Stimulated activated CD8-positive, alpha-beta memory T cell treated with anti-CD3 and anti-CD28 coated beads, Interleukin-7, amount 100 ng/mL, for 48 hours (primary cell): ENCODE data around the gene FBXO44.
A peak's percentile ranks its signal among the peaks of the same experiment; 100 is the strongest.

Experiments used
- DNase-seq, 2 donors: peaks; one replicate each; pipeline ENCODE4 v3.0.0-alpha.2; 2020; ENCODE audit warnings: low read depth in 1 of 2; ENCODE audit errors: extremely low read depth in 1 of 2

The FBXO44 gene

DNA sequence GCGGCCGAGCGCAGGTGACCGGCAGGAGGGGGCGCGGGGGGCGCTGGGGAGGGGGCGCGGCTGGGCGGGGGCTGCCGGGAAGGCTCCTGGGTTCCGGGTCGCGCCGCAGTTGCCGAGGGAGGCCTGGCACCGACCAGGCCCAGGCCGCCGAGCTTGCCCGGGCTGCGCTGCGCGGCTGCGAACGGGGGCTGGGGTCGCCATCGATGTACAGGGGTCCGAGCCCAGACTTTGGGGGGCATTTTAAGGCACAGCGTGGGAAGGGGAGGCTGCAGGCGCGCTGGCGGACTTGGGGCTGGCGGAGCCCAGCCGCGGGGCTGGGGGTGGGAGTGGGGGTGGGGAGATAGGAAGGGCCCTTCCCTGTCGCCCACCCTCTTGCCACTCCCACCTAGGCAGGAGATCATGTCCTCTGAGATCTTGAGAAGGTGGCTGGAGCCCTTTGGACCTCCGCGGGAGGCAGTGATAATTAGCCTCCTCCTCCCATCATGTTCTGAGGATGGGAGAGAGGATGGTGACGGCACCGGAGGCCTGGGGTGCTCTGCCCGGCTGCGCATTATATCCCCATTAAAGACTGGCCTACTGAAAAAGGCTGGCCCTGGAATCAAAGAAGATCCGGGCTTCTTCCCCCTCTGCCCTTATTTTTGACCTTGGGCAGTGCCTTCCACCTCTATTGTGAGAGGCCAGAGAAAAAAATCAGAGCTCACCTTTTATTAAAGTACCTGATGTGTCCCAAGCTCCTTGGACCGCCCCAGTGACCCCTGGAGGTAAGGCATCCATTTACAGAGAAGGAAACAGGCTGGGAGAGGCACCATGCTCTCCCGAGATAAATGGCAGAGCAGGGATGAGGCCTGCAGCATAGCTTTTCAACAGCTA, 497 bp downstream of the FBXO44 start:
- no peak for DNase-seq

GRCh38 chr1:11657654-11658053, 3.0 kb downstream of the FBXO44 start:
- DNase-seq = no peak

- no peak for DNase-seq
Measured at GRCh38 chr1:11658542-11658941, 3.9 kb downstream of the FBXO44 start.

DNA sequence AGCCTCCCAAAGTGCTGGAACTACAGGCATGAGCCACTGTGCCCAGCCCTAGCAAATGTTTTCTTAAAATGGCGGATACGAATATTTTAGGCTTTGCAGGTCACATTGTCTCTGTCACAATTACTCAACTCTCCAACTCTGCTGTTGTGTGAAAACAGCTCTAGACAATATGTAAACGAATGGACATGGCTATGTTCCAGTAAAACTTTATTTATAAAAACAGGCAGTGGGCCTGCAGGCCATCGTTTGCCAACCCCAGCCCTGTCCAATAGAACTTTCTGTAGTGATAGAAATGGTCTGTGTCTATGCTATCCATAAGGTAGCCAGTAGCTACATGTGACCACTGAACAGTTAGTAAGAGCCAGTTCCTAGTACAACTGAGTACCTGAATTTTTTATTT, 5.1 kb downstream of the FBXO44 start:
- DNase-seq = no peak

DNA sequence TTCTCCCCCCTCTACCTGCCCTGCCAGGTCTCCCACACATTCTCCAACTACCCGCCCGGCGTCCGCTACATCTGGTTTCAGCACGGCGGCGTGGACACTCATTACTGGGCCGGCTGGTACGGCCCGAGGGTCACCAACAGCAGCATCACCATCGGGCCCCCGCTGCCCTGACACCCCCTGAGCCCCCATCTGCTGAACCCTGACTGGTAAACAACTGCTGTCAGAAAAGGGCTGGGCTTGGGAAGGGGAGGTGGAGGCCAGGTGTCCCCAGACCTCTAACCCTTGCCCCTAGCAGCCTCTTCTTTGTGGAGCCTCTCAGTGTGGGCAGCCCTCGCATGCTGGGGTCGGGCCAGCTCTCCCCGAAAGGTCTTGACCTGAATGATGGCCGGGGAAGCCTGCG, 6.4 kb downstream of the FBXO44 start:
- no peak for DNase-seq

GRCh38 chr1:11664336-11665065, 9.8 kb downstream of the FBXO44 start:
- DNase-seq = peak; percentile 56 to 58

DNA sequence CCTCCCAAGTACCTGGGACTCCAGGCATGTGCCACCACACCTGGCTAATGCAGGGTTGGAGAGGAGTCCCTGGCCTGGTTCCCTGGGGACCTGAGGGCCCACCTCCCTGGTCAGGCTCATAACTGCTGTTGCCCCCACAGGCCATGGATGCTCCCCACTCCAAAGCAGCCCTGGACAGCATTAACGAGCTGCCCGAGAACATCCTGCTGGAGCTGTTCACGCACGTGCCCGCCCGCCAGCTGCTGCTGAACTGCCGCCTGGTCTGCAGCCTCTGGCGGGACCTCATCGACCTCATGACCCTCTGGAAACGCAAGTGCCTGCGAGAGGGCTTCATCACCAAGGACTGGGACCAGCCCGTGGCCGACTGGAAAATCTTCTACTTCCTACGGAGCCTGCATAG, 13.8 kb downstream of the FBXO44 start:
- DNase-seq = no peak

GRCh38 chr1:11670747-11671146, 16.1 kb downstream of the FBXO44 start:
- no peak for DNase-seq

DNA sequence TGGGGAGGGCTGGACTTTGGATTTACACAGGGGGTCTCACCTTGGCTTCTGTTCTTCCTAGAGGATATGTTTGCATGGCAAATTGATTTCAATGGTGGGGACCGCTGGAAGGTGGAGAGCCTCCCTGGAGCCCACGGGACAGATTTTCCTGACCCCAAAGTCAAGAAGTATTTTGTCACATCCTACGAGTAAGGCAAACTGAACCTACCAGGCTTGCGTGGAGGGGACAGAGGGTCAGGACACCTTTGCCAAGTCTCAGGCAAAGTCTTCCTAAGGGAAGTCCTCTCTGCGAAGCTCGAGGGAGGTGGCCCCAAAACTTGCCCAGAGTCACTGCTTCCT, 16.5 kb downstream of the FBXO44 start:
- DNase-seq = no peak

DNA sequence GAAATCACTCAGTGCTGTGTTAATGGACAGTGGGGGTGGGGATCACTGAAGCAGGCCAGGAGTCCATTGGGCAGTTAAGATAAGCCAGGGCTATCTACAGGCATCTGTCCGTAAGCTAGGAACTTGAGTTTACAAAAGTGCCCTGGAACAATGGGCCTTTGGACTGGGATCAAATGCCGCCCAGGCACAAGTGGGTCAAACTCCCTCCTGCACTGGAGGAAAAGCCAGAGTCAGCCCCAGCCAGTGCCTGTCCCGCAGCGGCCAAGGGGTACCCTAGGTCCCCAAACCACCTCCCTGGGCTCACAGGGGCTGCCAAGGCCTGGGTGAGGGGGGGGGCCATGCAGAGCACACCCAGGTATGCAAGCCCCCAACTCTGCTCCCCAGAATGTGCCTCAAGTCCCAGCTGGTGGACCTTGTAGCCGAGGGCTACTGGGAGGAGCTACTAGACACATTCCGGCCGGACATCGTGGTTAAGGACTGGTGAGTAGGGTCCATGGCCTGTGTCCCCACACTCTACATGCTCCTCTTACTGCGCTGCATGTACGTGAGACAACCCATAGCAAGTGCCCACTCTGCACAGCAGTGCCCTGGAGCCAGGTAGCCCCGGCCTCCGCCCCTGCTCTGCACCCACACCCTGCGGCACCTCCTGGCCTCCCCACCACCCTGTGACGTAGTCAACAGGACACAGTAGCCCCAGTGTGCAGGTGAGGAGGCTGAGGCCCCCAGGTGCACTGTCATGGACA, 17.0 kb downstream of the FBXO44 start:
- no peak for DNase-seq

DNA sequence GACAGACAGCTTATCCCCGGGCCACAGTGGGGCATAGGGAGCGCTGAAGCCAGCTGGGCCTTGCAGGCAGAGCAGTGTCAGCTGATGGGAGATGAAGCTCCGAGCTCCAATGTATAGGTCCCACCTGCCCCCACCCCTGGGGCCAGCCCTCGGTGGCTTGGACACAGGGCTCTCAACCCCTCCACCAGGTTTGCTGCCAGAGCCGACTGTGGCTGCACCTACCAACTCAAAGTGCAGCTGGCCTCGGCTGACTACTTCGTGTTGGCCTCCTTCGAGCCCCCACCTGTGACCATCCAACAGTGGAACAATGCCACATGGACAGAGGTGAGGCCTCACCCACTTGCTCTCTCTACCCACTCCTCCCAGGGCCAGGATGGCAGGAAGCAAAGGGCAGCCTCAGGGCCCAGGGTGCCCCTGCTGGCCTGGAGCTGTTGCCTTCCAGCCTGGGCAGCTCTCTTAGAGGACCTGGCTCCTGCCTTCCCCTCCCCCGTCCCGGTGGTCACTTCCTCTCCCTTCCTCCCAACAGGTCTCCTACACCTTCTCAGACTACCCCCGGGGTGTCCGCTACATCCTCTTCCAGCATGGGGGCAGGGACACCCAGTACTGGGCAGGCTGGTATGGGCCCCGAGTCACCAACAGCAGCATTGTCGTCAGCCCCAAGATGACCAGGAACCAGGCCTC, 18.6 kb downstream of the FBXO44 start:
- no peak for DNase-seq

- DNase-seq = no peak
Measured at GRCh38 chr1:11674488-11674887, 19.8 kb downstream of the FBXO44 start.

GRCh38 chr1:11675325-11675724, 20.6 kb downstream of the FBXO44 start:
- DNase-seq = no peak

GRCh38 chr1:11676386-11677103, 21.9 kb downstream of the FBXO44 start:
- no peak for DNase-seq

- DNase-seq = no peak
Measured at GRCh38 chr1:11678442-11678841, 23.8 kb downstream of the FBXO44 start.

- DNase-seq = no peak
Measured at GRCh38 chr1:11680270-11681070, 25.8 kb downstream of the FBXO44 start.

DNA sequence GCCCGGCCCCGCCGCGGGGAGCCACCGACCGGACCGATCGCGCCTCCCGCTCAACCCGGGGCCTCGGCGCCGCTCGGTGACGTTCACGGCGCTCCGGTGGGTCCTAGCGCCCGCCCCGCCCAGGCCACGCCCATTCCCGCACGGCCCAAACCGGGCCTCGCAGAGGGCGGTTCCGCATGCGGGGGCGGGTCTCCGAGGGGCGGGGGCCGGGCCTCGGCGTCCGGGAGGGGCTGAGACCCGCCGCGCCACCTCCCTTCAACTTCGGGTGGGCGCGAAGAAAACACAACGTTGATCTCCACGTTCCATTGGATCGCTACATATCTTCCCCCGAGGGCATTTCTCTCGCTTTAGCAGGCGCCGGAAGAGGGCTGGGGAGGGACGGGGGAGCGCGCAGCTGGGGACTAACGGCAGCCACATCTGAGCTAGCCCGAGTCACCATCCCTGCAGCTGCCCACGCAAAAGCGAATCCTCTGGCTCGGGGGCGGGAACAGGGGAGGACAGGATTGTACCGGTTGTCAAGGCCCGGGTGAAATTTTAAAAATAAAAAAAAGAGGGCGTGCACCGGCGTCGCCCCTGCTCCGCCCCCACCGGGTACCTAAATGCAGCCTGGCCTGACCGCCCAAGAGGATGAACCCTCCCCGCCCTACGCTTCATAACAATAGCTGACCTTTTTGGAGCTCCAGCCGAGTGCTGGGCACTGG, 26.5 kb downstream of the FBXO44 start, which contains the start of gene MAD2L2:
Gene MAD2L2, minus strand, starts transcription at position 78 of the 701 bp plus-strand sequence. CDS start 547 bp downstream, outside the sequence.
- peak; percentile 80 to 83 for DNase-seq

DNA sequence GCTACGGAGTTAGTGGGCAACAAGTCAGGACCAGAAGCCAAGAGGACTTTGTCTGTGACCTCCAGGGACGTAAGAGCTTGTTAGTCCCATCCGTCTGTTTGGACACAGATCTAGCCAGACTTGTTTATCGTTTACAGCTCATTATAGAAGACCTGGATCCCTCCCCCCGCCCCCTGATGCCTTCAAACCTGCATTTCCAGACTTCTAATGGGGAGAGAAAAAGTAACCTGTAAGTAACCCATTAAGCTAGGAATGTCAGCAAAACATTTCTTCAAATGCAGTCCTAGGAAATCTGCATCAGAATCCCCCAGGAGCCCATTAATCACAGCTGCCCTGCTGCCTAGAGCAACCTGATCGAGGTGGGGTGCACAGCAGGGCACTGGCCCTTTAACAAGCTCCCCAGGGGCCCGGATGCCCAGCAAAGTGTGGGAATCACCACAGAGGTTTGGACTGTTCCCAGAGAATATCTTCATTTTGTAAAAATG, 27.7 kb downstream of the FBXO44 start:
- no peak for DNase-seq

GRCh38 chr1:11682799-11683198, 28.1 kb downstream of the FBXO44 start:
- DNase-seq = no peak
